GM18861 (cell line): ENCODE results near the gene GPC2.
A peak's percentile ranks its signal among the peaks of the same experiment; 100 is the strongest.

Source experiments
- ATAC-seq: cut with Tn5 transposase; IDR thresholded peaks from one replicate; pipeline ENCODE4 v1.9.1; 2021; ENCODE audit not compliant: unreplicated experiment

GPC2 gene

GRCh38 chr7:100124301-100125230 lies 52.6 kb downstream of the GPC2 start:
- no peak for ATAC-seq

GRCh38 chr7:100122568-100122967 lies 54.6 kb downstream of the GPC2 start:
- no peak for ATAC-seq

DNA sequence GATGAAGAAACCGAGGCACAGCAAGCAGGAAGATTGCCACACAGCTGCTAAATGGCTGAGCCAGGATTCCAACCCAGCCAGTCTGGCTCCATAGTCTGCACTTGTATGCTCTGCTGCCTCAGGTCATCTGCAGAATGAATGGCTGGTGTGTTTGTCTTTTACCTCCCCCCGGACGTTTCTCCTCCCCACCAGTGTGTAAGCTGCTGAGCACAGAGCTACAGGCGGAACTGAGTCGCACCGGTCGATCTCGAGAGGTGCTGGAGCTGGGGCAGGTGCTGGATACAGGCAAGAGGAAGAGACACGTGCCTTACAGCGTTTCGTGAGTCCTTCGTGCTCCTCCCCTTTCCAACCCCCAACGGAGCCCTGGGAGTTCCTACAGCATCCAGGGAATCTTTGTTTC lies 55.1 kb downstream of the GPC2 start:
- ATAC-seq, result no peak

DNA sequence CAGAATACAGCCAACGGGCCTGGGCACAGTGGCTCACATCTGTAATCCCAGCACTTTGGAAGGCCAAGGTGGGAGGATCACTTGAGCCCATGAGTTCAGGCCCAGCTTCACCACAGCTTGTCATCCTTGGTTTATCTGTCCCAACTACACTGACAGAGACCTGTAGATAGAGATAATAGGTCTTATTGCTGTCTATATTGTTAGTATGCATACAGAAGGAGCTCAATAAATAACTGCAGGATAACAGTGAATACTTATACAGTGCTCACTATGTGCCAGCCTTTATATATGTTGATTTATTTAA lies 56.5 kb downstream of the GPC2 start:
- ATAC-seq, result no peak

DNA sequence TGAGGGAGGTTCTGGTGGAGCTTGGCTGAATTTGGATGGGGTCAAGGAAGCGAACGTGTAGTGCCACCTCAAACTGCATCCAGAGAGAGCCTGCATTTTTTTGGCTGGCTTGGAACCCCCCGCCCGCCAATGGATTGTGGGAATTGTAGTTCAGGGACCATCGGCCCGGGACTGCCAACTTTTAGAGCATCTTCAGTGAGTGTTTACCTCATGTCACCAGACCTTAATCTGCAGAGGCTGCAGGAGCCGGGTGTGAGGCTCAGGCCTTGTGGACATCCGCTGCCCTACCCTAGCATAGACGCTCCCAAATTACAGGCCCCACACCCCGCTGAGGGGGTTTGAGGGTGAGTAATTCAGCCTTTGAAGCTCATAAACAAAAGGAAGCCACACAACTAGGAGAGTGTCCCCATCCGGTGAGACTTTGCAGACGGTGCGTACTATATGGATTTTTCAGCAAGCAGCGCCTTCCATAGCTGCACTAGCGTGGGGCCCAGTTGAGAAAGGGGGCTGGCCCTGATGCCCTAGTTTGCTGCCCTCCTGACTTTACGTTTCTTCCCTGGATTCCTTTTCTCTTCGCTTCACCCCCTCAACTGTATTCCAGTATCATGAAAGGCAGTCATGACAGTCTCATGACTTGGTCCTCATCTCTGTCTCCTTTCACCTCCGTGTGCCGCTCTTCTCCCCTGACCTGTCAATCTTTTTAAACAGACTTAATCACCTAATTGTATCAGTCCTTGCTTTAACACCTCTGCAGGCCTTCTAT lies 57.0 kb downstream of the GPC2 start:
- peak; percentile 35 for ATAC-seq
